Esophagus muscularis mucosa (tissue), 4 donors: ENCODE data around the gene PHIP. TPM values are rescaled to one million over a fixed set of nuclear protein-coding genes. Genes with fewer than 3 reads are reported as not detected.

ENCODE experiments used
- DNase-seq: peaks from one replicate; pipeline ENCODE4 v3.0.0-alpha.2; 2017; ENCODE audit errors: extremely low spot score
- H3K27ac ChIP-seq, 4 donors: fragments of 200-600 bp; sonication (generic); replicated peaks in 1 of 4; 1 replicate in 3 of 4; 2 replicates in 1 of 4; pipeline ENCODE4 v1.5.1; 2016 to 2019; ENCODE audit warnings: mild to moderate bottlenecking in 1 of 4
- H3K27me3 ChIP-seq, 4 donors: fragments of 200-600 bp; sonication (generic); one replicate each; pipeline versions ENCODE4 v1.5.1 to v1.6.0; 2016 to 2019
- H3K36me3 ChIP-seq, 4 donors: fragments of 200-600 bp; sonication (generic); one replicate each; pipeline ENCODE4 v1.5.1; 2016 to 2019
- H3K4me1 ChIP-seq, 4 donors: fragments of 200-600 bp; sonication (generic); one replicate each; pipeline ENCODE4 v1.5.1; 2016 to 2019
- H3K4me3 ChIP-seq, 4 donors: fragments of 200-600 bp; sonication (generic); 1 replicate in 2 of 4; 2 replicates in 2 of 4; pipeline ENCODE4 v1.5.1; 2016 to 2019; ENCODE audit warnings: mild to moderate bottlenecking in 4 of 4, moderate library complexity in 1 of 4
- H3K9me3 ChIP-seq, 4 donors: fragments of 200-600 bp; sonication (generic); 1 replicate in 3 of 4; 2 replicates in 1 of 4; pipeline ENCODE4 v1.5.1; 2016 to 2019
- EP300 ChIP-seq: sonication (generic); formaldehyde crosslinking; IDR thresholded peaks from one replicate; pipeline ENCODE4 v1.6.1; 2017; ENCODE audit warnings: antibody characterized with exemption
- POLR2A ChIP-seq: fragments of 450-650 bp; IDR thresholded peaks from one replicate; pipeline ENCODE4 v1.6.1; 2017; ENCODE audit warnings: antibody characterized with exemption, moderate library complexity, mild to moderate bottlenecking, low read depth
- POLR2AphosphoS5 ChIP-seq, 2 donors: sonication (generic); formaldehyde crosslinking; IDR thresholded peaks; one replicate each; pipeline ENCODE4 v1.6.1; 2017; ENCODE audit warnings: antibody characterized with exemption in 2 of 2
- WGBS: methylation state at CpG from one replicate; pipeline ENCODE4 v1.1.5; 2018; 5-methylcytosine and 5-hydroxymethylcytosine counted together
- intact Hi-C: fragments of 100-400 bp; cut with DNase I; formaldehyde crosslinking; loops from one replicate; pipeline ENCODE4 v1.15.1; 2023
- total RNA-seq, 4 donors: library from RNA; depleted of rRNA; stranded (reverse); fragments of >200 nt; gene quantifications; one replicate each; pipeline versions ENCODE4 v1.1.0 to v1.2.1, GENCODE V29; 2016
- TF ChIP-seq, protein P1 (sequence below), 3 experiments: fragments of 200-600 bp in 2 of 3; fragments of 450-650 bp in 1 of 3; sonication (generic) in 2 of 3; IDR thresholded peaks; one replicate each; pipeline ENCODE4 v1.5.1; 2017 to 2019; ENCODE audit warnings: antibody characterized with exemption in 3 of 3, mild to moderate bottlenecking in 2 of 3, moderate library complexity in 1 of 3

PHIP gene
- total RNA-seq, 4 donors from 2014 or later, result 20.1 to 32.4 (median 25.5) TPM

GRCh38 chr6:79047072-79047471 lies 31.0 kb downstream of the PHIP start:
- Histone ChIP-seq H3K27ac (no peak overlapping the region), H3K36me3 (peaks cover 0 to 23% (median 8%) of the 10 kb centered on the region in 4 donors), H3K27me3 (no peaks in the 10 kb centered on the region), H3K4me1 (peaks cover 0 to 10% (median 7%) of the 10 kb centered on the region in 4 donors), H3K9me3 (no peaks in the 10 kb centered on the region), H3K4me3 (no peak overlapping the region)
- intact Hi-C loops, result no loop called here
- no peak for DNase-seq
- 95% methylated on average over 2 of the region's 2 CpGs for WGBS
- TF ChIP-seq POLR2A, result no peak
- TF ChIP-seq, protein P1, sequence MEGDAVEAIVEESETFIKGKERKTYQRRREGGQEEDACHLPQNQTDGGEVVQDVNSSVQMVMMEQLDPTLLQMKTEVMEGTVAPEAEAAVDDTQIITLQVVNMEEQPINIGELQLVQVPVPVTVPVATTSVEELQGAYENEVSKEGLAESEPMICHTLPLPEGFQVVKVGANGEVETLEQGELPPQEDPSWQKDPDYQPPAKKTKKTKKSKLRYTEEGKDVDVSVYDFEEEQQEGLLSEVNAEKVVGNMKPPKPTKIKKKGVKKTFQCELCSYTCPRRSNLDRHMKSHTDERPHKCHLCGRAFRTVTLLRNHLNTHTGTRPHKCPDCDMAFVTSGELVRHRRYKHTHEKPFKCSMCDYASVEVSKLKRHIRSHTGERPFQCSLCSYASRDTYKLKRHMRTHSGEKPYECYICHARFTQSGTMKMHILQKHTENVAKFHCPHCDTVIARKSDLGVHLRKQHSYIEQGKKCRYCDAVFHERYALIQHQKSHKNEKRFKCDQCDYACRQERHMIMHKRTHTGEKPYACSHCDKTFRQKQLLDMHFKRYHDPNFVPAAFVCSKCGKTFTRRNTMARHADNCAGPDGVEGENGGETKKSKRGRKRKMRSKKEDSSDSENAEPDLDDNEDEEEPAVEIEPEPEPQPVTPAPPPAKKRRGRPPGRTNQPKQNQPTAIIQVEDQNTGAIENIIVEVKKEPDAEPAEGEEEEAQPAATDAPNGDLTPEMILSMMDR (IDR thresholded peaks at IDR 0.05), result no peak
- no peak for TF ChIP-seq POLR2AphosphoS5 (IDR thresholded peaks at IDR 0.05)
- TF ChIP-seq EP300, result no peak

DNA sequence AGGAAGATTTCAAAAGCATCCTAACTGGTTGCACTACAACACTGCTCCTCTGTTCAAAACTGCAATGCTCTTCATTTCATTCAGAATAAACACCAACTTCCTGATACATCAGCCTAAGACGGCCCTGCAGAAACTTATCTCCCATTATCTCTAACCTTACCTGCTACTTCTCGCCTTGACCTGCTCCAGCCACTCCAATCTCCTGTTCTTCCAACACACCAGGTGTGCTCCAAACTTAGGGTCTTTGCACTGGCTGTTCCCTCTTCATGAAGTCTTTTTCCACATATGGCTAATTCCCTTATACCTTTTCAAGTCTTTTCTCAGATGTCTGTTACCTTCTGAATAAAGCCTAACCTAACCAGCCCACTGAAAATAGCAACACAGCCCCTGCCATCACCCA lies 32.1 kb downstream of the PHIP start:
- intact Hi-C loops, result no loop called here
- no peak for DNase-seq
- H3K9me3 ChIP-seq, result no peaks in the 10 kb centered on the region
- WGBS, result 84% methylated on average over 2 of the region's 2 CpGs
- TF ChIP-seq, protein P1 (IDR thresholded peaks at IDR 0.05), result no peak
- TF ChIP-seq POLR2AphosphoS5 (IDR thresholded peaks at IDR 0.05) (no peak), EP300 (no peak), POLR2A (no peak)
- H3K36me3 ChIP-seq, result peaks cover 0 to 31% (median 7%) of the 10 kb centered on the region in 4 donors
- H3K4me3 ChIP-seq, result no peak overlapping the region
- H3K27ac ChIP-seq, result no peak overlapping the region
- peaks cover 0 to 11% (median 8%) of the 10 kb centered on the region in 4 donors for H3K4me1 ChIP-seq
- H3K27me3 ChIP-seq, result no peaks in the 10 kb centered on the region

- 68% methylated on average over 5 of the region's 5 CpGs for WGBS
These were observed 35.3 kb downstream of the PHIP start for GRCh38 chr6:79042799-79043126.

GRCh38 chr6:79042088-79042798 lies 35.8 kb downstream of the PHIP start:
- intact Hi-C loops, result no loop called here
- Histone ChIP-seq H3K9me3 (no peaks in the 10 kb centered on the region), H3K27me3 (no peaks in the 10 kb centered on the region), H3K36me3 (peaks cover 0 to 29% (median 8%) of the 10 kb centered on the region in 4 donors), H3K27ac (no peak overlapping the region), H3K4me1 (peaks cover 0 to 14% (median 8%) of the 10 kb centered on the region in 4 donors), H3K4me3 (no peak overlapping the region)
- no peak for DNase-seq
- TF ChIP-seq, protein P1 (IDR thresholded peaks at IDR 0.05), result no peak
- TF ChIP-seq POLR2AphosphoS5 (IDR thresholded peaks at IDR 0.05) (no peak), POLR2A (no peak), EP300 (no peak)
- 68% methylated on average over 1 of the region's 1 CpG for whole genome bisulfite sequencing

More at GRCh38 chr6:79042799-79043126, 35.3 kb downstream of the PHIP start:
- H3K27ac ChIP-seq, result no peak overlapping the region
- TF ChIP-seq POLR2AphosphoS5 (IDR thresholded peaks at IDR 0.05) (no peak), POLR2A (no peak)
- intact Hi-C loops, result no loop called here
- no peaks in the 10 kb centered on the region for H3K27me3 ChIP-seq
- no peak overlapping the region for H3K4me3 ChIP-seq
- no peaks in the 10 kb centered on the region for H3K9me3 ChIP-seq
- peaks cover 0 to 25% (median 6%) of the 10 kb centered on the region in 4 donors for H3K36me3 ChIP-seq
- no peak for DNase-seq
- H3K4me1 ChIP-seq, result peaks cover 0 to 14% (median 8%) of the 10 kb centered on the region in 4 donors

DNA sequence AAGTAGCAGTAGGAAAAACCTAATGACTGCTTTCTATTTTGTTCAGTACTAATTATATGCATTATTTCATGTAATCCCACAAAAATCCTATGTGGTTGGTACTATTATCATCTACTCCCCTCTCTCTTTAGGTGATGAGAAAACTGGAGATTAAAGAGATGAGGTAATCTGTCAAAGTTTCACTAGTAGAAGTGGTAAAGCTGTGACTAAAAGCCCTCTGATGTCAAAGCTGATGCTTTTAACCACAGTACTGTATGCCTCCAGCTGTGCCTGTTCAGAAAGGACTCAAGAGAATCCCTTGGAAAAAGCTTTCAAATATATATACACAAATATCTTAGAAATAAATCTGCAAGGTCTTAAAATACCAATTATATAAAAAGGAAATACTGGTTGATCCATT lies 38.0 kb downstream of the PHIP start:
- peaks cover 0 to 33% (median 10%) of the 10 kb centered on the region in 4 donors for H3K36me3 ChIP-seq
- DNase-seq, result no peak
- H3K4me3 ChIP-seq, result no peak overlapping the region
- H3K4me1 ChIP-seq, result peaks cover 0 to 14% (median 8%) of the 10 kb centered on the region in 4 donors
- H3K27ac ChIP-seq, result no peak overlapping the region
- TF ChIP-seq POLR2AphosphoS5 (IDR thresholded peaks at IDR 0.05), result no peak
- TF ChIP-seq, protein P1 (IDR thresholded peaks at IDR 0.05), result no peak
- no peak for TF ChIP-seq POLR2A
- TF ChIP-seq EP300, result no peak
- intact Hi-C loops, result no loop called here
- no peaks in the 10 kb centered on the region for H3K9me3 ChIP-seq
- no peaks in the 10 kb centered on the region for H3K27me3 ChIP-seq
